Ishikawa (cell line): ENCODE measurements around the gene FNBP1L.

Experiments
- CEBPB ChIP-seq: IDR thresholded peaks from 2 replicates; pipeline ENCODE4 v1.6.1; 2012
- NFIC ChIP-seq: IDR thresholded peaks from 2 replicates; pipeline ENCODE4 v1.6.1; 2012
- RAD21 ChIP-seq: IDR thresholded peaks from 2 replicates; pipeline ENCODE4 v1.6.1; 2012; ENCODE audit warnings: low read depth
- TAF1 ChIP-seq: IDR thresholded peaks from 2 replicates; pipeline ENCODE4 v1.6.1; 2012; ENCODE audit warnings: low read depth, mild to moderate bottlenecking
- TCF12 ChIP-seq: IDR thresholded peaks from 2 replicates; pipeline ENCODE4 v1.6.1; 2012; ENCODE audit warnings: low read depth
- TEAD4 ChIP-seq: IDR thresholded peaks from 2 replicates; pipeline ENCODE4 v1.6.1; 2012
- YY1 ChIP-seq: IDR thresholded peaks from 2 replicates; pipeline ENCODE4 v1.6.1; 2012; ENCODE audit warnings: low read depth
- TF ChIP-seq, protein P1 (sequence below): IDR thresholded peaks from 2 replicates; pipeline ENCODE4 v1.6.1; 2012
- TF ChIP-seq, protein P2 (sequence below): IDR thresholded peaks from 2 replicates; pipeline ENCODE4 v1.6.1; 2012
- TF ChIP-seq, protein P3 (sequence below): IDR thresholded peaks from 2 replicates; pipeline ENCODE4 v1.6.1; 2012; ENCODE audit warnings: low read depth, mild to moderate bottlenecking

DNA sequence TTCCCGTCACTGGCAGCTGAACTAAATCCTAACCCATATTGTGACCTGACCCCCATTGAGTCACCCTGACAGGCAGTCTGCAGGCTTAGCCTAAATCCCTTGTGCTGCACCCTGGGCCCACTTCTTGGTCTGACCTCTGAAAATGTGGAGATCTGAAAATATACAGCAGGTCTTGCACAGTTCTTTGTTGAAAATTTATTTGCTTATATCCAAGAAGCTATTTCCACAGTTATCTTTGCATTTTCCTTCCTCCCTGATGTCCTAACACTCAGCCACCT lies 146.6 kb downstream of the FNBP1L start:
- TF ChIP-seq TEAD4 = no peak
- TF ChIP-seq, protein P1, sequence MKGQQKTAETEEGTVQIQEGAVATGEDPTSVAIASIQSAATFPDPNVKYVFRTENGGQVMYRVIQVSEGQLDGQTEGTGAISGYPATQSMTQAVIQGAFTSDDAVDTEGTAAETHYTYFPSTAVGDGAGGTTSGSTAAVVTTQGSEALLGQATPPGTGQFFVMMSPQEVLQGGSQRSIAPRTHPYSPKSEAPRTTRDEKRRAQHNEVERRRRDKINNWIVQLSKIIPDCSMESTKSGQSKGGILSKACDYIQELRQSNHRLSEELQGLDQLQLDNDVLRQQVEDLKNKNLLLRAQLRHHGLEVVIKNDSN = no peak
- no peak for TF ChIP-seq TAF1
- TF ChIP-seq, protein P2, sequence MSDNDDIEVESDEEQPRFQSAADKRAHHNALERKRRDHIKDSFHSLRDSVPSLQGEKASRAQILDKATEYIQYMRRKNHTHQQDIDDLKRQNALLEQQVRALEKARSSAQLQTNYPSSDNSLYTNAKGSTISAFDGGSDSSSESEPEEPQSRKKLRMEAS = no peak
- TF ChIP-seq TCF12 = no peak
- TF ChIP-seq RAD21 = no peak
- TF ChIP-seq NFIC = no peak
- no peak for TF ChIP-seq YY1
- TF ChIP-seq, protein P3, sequence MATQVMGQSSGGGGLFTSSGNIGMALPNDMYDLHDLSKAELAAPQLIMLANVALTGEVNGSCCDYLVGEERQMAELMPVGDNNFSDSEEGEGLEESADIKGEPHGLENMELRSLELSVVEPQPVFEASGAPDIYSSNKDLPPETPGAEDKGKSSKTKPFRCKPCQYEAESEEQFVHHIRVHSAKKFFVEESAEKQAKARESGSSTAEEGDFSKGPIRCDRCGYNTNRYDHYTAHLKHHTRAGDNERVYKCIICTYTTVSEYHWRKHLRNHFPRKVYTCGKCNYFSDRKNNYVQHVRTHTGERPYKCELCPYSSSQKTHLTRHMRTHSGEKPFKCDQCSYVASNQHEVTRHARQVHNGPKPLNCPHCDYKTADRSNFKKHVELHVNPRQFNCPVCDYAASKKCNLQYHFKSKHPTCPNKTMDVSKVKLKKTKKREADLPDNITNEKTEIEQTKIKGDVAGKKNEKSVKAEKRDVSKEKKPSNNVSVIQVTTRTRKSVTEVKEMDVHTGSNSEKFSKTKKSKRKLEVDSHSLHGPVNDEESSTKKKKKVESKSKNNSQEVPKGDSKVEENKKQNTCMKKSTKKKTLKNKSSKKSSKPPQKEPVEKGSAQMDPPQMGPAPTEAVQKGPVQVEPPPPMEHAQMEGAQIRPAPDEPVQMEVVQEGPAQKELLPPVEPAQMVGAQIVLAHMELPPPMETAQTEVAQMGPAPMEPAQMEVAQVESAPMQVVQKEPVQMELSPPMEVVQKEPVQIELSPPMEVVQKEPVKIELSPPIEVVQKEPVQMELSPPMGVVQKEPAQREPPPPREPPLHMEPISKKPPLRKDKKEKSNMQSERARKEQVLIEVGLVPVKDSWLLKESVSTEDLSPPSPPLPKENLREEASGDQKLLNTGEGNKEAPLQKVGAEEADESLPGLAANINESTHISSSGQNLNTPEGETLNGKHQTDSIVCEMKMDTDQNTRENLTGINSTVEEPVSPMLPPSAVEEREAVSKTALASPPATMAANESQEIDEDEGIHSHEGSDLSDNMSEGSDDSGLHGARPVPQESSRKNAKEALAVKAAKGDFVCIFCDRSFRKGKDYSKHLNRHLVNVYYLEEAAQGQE = no peak
- no peak for TF ChIP-seq CEBPB
